ENCODE measurements around the gene VDR.

GRCh38 chr12:47846294-47846996 lies 58.3 kb downstream of the VDR start:
- TF ChIP-seq CTCF (IDR thresholded peaks at IDR 0.05) (no peak), POLR2AphosphoS5 (IDR thresholded peaks at IDR 0.05) (no peak), EP300 (IDR thresholded peaks at IDR 0.05; ENCODE audit: low read depth) (no peak)

Data from transverse colon (tissue), 4 donors.